ENCODE results near the gene TMEM109.

The TMEM109 gene

DNA sequence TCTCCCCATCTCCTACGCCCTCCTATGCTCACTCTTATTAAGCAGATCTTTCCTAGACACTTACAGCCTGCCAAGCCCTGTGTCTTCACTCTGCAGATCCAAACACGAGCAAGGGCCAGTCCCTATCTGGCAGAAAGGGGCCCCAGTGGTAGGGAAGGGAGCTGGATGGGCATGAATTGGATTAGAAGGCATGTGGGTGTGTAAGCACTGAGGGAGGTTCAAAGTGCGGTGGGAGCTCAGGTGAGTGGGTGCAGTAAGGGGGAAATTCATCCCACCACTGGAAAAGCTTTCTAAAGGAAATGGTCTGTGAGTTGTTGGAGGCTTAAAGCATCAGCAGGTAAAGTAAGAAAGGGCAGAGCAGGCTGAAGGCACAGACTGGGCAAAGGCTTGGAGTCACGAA is 15.8 kb downstream of the TMEM109 start:
- Histone ChIP-seq H2AFZ (ENCODE audit: low read length) (no peak overlapping the region), H3K4me1 (ENCODE audit: insufficient read depth, low read length, poor library complexity, severe bottlenecking) (peaks cover 7% of the 10 kb centered on the region), H3K27me3 (ENCODE audit: insufficient read depth, low read length, poor library complexity, severe bottlenecking) (no peaks in the 10 kb centered on the region), H3K9ac (ENCODE audit: low read depth, low read length, poor library complexity, severe bottlenecking) (no peak overlapping the region), H3K4me3 (ENCODE audit: low read length, poor library complexity, severe bottlenecking) (no peak overlapping the region), H4K20me1 (ENCODE audit: insufficient read depth, low read length, poor library complexity, severe bottlenecking) (no peaks in the 10 kb centered on the region), H3F3A (ENCODE audit: low read depth) (no peaks in the 10 kb centered on the region), H3K9me3 (ENCODE audit: insufficient read depth, low read depth, low read length) (no peaks in the 10 kb centered on the region), H3K9me2 (replicated peaks; ENCODE audit: low read depth, low read length) (no peaks in the 10 kb centered on the region), H3K4me2 (ENCODE audit: low read depth, low read length, poor library complexity, severe bottlenecking) (no peak overlapping the region), H3K36me3 (ENCODE audit: insufficient read depth, low read length) (no peaks in the 10 kb centered on the region), H3K79me2 (ENCODE audit: insufficient read depth, low read length) (no peaks in the 10 kb centered on the region)
- TF ChIP-seq EZH2phosphoT487 (IDR thresholded peaks at IDR 0.05; ENCODE audit: borderline replicate concordance): no peak
- TF ChIP-seq, protein P1, sequence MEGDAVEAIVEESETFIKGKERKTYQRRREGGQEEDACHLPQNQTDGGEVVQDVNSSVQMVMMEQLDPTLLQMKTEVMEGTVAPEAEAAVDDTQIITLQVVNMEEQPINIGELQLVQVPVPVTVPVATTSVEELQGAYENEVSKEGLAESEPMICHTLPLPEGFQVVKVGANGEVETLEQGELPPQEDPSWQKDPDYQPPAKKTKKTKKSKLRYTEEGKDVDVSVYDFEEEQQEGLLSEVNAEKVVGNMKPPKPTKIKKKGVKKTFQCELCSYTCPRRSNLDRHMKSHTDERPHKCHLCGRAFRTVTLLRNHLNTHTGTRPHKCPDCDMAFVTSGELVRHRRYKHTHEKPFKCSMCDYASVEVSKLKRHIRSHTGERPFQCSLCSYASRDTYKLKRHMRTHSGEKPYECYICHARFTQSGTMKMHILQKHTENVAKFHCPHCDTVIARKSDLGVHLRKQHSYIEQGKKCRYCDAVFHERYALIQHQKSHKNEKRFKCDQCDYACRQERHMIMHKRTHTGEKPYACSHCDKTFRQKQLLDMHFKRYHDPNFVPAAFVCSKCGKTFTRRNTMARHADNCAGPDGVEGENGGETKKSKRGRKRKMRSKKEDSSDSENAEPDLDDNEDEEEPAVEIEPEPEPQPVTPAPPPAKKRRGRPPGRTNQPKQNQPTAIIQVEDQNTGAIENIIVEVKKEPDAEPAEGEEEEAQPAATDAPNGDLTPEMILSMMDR (conservative IDR thresholded peaks at IDR 0.05; ENCODE audit: low read length): no peak

DNA sequence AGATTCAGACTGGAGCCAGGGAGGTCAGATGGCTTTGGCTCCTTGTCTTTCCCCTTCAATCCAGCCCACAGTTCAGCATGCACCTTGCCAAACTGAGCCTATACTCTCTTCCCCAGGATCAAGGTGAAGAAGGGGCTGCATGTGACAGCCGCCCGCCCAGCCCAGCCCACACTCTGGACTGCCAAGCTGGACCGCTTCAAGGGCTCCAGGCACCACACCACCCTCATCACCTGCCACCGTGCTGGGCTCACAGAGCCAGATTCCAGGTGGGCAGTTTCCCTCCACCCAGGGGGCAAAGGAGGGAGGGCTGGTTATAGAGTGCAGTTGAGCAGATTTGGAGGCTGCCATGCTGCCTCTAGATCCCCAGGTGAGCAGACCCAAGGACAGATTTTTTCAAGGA is 16.4 kb downstream of the TMEM109 start:
- H3K9me3 ChIP-seq (ENCODE audit: insufficient read depth, low read depth, low read length): no peaks in the 10 kb centered on the region
- H3K9me2 ChIP-seq (replicated peaks; ENCODE audit: low read depth, low read length): no peaks in the 10 kb centered on the region
- no peak overlapping the region for H3K9ac ChIP-seq (ENCODE audit: low read depth, low read length, poor library complexity, severe bottlenecking)
- H3K79me2 ChIP-seq (ENCODE audit: insufficient read depth, low read length): no peaks in the 10 kb centered on the region
- H3K4me3 ChIP-seq (ENCODE audit: low read length, poor library complexity, severe bottlenecking): no peak overlapping the region
- H3K36me3 ChIP-seq (ENCODE audit: insufficient read depth, low read length): no peaks in the 10 kb centered on the region
- H4K20me1 ChIP-seq (ENCODE audit: insufficient read depth, low read length, poor library complexity, severe bottlenecking): no peaks in the 10 kb centered on the region
- no peaks in the 10 kb centered on the region for H3F3A ChIP-seq (ENCODE audit: low read depth)
- H2AFZ ChIP-seq (ENCODE audit: low read length): no peak overlapping the region
- TF ChIP-seq EZH2phosphoT487 (IDR thresholded peaks at IDR 0.05; ENCODE audit: borderline replicate concordance): no peak
- TF ChIP-seq, protein P1 (conservative IDR thresholded peaks at IDR 0.05; ENCODE audit: low read length): no peak
- H3K4me2 ChIP-seq (ENCODE audit: low read depth, low read length, poor library complexity, severe bottlenecking): no peak overlapping the region
- no peaks in the 10 kb centered on the region for H3K27me3 ChIP-seq (ENCODE audit: insufficient read depth, low read length, poor library complexity, severe bottlenecking)
- peaks cover under 1% of the 10 kb centered on the region for H3K4me1 ChIP-seq (ENCODE audit: insufficient read depth, low read length, poor library complexity, severe bottlenecking)

DNA sequence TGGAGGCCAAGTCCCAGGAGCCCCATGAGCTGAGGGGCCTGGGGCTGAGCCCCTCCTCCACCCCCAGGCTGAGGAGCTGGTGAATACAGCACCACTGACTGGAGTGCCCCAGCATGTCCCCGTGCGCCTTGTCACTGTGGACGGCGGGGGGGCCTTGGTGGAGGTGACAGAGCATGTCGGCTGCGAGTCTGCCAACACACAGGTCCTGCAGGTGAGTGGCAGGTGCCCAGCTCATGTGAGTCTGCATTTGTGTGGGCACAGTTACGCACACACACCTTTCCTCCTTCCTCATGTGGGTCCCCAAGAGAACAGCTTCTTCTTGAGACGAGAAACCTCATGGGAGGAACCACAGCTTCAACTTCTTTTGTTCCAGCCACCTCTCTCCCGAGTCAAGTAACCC is 18.0 kb downstream of the TMEM109 start:
- H4K20me1 ChIP-seq (ENCODE audit: insufficient read depth, low read length, poor library complexity, severe bottlenecking): no peaks in the 10 kb centered on the region
- no peaks in the 10 kb centered on the region for H3F3A ChIP-seq (ENCODE audit: low read depth)
- no peak overlapping the region for H3K9ac ChIP-seq (ENCODE audit: low read depth, low read length, poor library complexity, severe bottlenecking)
- H3K36me3 ChIP-seq (ENCODE audit: insufficient read depth, low read length): no peaks in the 10 kb centered on the region
- H3K4me3 ChIP-seq (ENCODE audit: low read length, poor library complexity, severe bottlenecking): no peak overlapping the region
- H3K27me3 ChIP-seq (ENCODE audit: insufficient read depth, low read length, poor library complexity, severe bottlenecking): no peaks in the 10 kb centered on the region
- H3K4me1 ChIP-seq (ENCODE audit: insufficient read depth, low read length, poor library complexity, severe bottlenecking): no peaks in the 10 kb centered on the region
- TF ChIP-seq, protein P1 (conservative IDR thresholded peaks at IDR 0.05; ENCODE audit: low read length): no peak
- no peak for TF ChIP-seq EZH2phosphoT487 (IDR thresholded peaks at IDR 0.05; ENCODE audit: borderline replicate concordance)
- no peaks in the 10 kb centered on the region for H3K79me2 ChIP-seq (ENCODE audit: insufficient read depth, low read length)
- H2AFZ ChIP-seq (ENCODE audit: low read length): no peak overlapping the region
- H3K4me2 ChIP-seq (ENCODE audit: low read depth, low read length, poor library complexity, severe bottlenecking): no peak overlapping the region
- H3K9me3 ChIP-seq (ENCODE audit: insufficient read depth, low read depth, low read length): no peaks in the 10 kb centered on the region
- no peaks in the 10 kb centered on the region for H3K9me2 ChIP-seq (replicated peaks; ENCODE audit: low read depth, low read length)
